Heart left ventricle (tissue), 16 donors: ENCODE measurements around the gene ZNF253. TPM values are rescaled to one million over a fixed set of nuclear protein-coding genes. Genes with fewer than 3 reads are reported as not detected.

Experiments used
- ATAC-seq, 4 donors: fragments of 200-7000 bp; cut with Tn5 transposase; one replicate each; pipeline ENCODE4 v1.9.1; 2020 to 2022; ENCODE audit warnings: moderate library complexity in 4 of 4, mild to moderate bottlenecking in 3 of 4, moderate number of reproducible peaks in 1 of 4
- DNase-seq, 5 donors: peaks; one replicate each; pipeline ENCODE4 v3.0.0-alpha.2; 2020
- H3K27ac ChIP-seq, 12 donors: fragments of 200-600 bp; sonication (generic) in 4 of 12; one replicate each; pipeline versions ENCODE4 v1.5.0 to v1.8.0; 2016 to 2022; ENCODE audit warnings: mild to moderate bottlenecking in 2 of 12
- H3K27me3 ChIP-seq, 9 donors: fragments of 200-600 bp; sonication (generic) in 2 of 9; one replicate each; pipeline versions ENCODE4 v1.5.1 to v1.8.0; 2016 to 2022; ENCODE audit warnings: mild to moderate bottlenecking in 3 of 9
- H3K36me3 ChIP-seq, 9 donors: fragments of 200-600 bp; sonication (generic) in 2 of 9; one replicate each; pipeline versions ENCODE4 v1.5.0 to v1.8.0; 2018 to 2022; ENCODE audit warnings: mild to moderate bottlenecking in 2 of 9
- H3K4me1 ChIP-seq, 12 donors: fragments of 200-600 bp; sonication (generic) in 4 of 12; one replicate each; pipeline versions ENCODE4 v1.5.0 to v1.8.0; 2016 to 2022; ENCODE audit warnings: mild to moderate bottlenecking in 3 of 12
- H3K4me3 ChIP-seq, 12 donors: fragments of 200-600 bp; sonication (generic) in 4 of 12; one replicate each; pipeline versions ENCODE4 v1.5.0 to v1.8.0; 2017 to 2022; ENCODE audit warnings: mild to moderate bottlenecking in 9 of 12, moderate library complexity in 4 of 12
- H3K9me3 ChIP-seq, 12 donors: fragments of 200-600 bp; sonication (generic) in 4 of 12; one replicate each; pipeline versions ENCODE4 v1.5.0 to v1.8.0; 2016 to 2022; ENCODE audit warnings: mild to moderate bottlenecking in 1 of 12
- POLR2A ChIP-seq, 2 donors: fragments of 450-650 bp; IDR thresholded peaks; one replicate each; pipeline ENCODE4 v1.6.1; 2017; ENCODE audit warnings: antibody characterized with exemption in 2 of 2, mild to moderate bottlenecking in 2 of 2, moderate library complexity in 2 of 2
- WGBS, 4 donors: extraction: QIAGEN DNeasy Blood & Tissue Kit in 2 of 4; methylation state at CpG; one replicate each; pipeline versions ENCODE4 v1.1.5 to v1.1.7; 2013 to 2018; 5-methylcytosine and 5-hydroxymethylcytosine counted together
- intact Hi-C, 10 donors: fragments of 100-400 bp; cut with DNase I; formaldehyde crosslinking; loops; one replicate each; pipeline versions ENCODE4 v1.11.1 to v1.14.2; 2022
- polyA plus RNA-seq, 2 donors: library from polyadenylated mRNA; stranded (reverse); fragments of 200-250 nt; gene quantifications; one replicate each; pipeline ENCODE4 v1.2.3, GENCODE V29; 2013
- total RNA-seq, 9 donors: library from RNA; depleted of rRNA in 2 of 9; stranded (reverse); fragments of >200 nt in 2 of 9; fragmentation: NEBNext Ultra II Directional in 3 of 9; extraction: Animal tissue kit (Norgen Biotek cat#: 25700) in 3 of 9; gene quantifications; one replicate each; pipeline versions ENCODE4 v1.1.0 to v1.2.4, GENCODE V29; 2016 to 2023
- TF ChIP-seq, protein P1 (sequence below), 12 donors: fragments of 200-600 bp; sonication (generic) in 4 of 12; IDR thresholded peaks; one replicate each; pipeline versions ENCODE4 v1.5.0 to v1.8.0; 2018 to 2022; ENCODE audit warnings: antibody characterized with exemption in 12 of 12, mild to moderate bottlenecking in 5 of 12
- donor health status: ischemic (EF 13 %, LVEDD 7.1; RV severe dilation, severe dysfunction).
- donor health status: healthy with polysubstance abuse.
- donor health status: DM: no; HTN: yes; CAD: no.
- donor health status: DM: no; HTN: no; CAD: no.
- donor health status: ischemic (EF 25% LVEDD 6.9; RV normal size, moderate dysfunction).
- donor health status: ischemic (EF 25% LVEDD 5.7; RV mildly dilated, moderate dysfunction).
- donor health status: healthy.
- donor health status: DM: yes; HTN: yes; CAD: no.
- donor health status: ischemic (EF 35%, LVEDD 5.7; RV mildly dilated, moderate dysfunction).
- donor health status: nonischemic (EF 11% LVEDD 7.7; RV severe dilation, severe dysfunction).
- donor health status: DM: yes; HTN: yes; CAD: no.
- donor health status: PGD.
- donor health status: ischemic (EF 29% LVEDD 5.4; RV normal size, mild dysfunction).
- donor health status: nonischemic (EF 23%, LVEDD 6.1; RV moderate dilation, normal function).

The ZNF253 gene
- total and polyA plus RNA-seq, 11 donors, result 3.8 to 16.6 (median 7.7) TPM

DNA sequence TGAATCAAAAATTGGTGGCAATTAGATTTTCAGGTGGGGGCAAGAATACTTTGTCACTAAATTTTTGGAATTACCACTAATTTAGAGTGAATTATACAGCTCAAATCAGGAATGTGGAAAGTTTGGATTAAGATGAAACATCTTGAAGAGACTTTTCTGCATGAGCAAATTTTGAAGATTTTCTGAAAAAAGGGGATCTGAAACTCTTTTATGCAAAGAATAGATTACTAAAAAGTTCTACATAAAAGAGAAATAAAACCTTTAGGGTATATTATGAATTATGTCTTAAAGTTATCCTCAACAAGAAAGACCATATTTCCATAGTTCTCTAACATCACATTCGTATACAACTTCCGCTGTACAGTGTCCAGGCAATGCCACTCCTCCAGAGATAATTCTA lies 71.7 kb downstream of the ZNF253 start:
- ATAC-seq (no peak), DNase-seq (no peak)
- WGBS, 4 donors, result 94 to 99% (median 97%) methylated on average over 2 of the region's 2 CpGs

GRCh38 chr19:19938449-19938848 lies 72.8 kb downstream of the ZNF253 start:
- H3K4me1 ChIP-seq, result no peaks in the 10 kb centered on the region
- peaks cover 0 to 83% (median 24%) of the 10 kb centered on the region in 12 donors for H3K9me3 ChIP-seq
- H3K27me3 ChIP-seq, result no peaks in the 10 kb centered on the region
- H3K27ac ChIP-seq, result no peak overlapping the region
- 26 to 31% (median 29%) methylated on average over 2 of the region's 2 CpGs for WGBS, 4 donors
- H3K4me3 ChIP-seq, result no peak overlapping the region
- intact Hi-C loops, result loop anchor here in 2 of 10 donors (10.0 kb wide), 1 partner anchor 404 kb away; the partner anchor contains the start of gene CILP2 (in 2 of the 2)
- DNase-seq, result no peak
- peaks cover 0 to 14% (median 5%) of the 10 kb centered on the region in 9 donors for H3K36me3 ChIP-seq
- TF ChIP-seq, protein P1, sequence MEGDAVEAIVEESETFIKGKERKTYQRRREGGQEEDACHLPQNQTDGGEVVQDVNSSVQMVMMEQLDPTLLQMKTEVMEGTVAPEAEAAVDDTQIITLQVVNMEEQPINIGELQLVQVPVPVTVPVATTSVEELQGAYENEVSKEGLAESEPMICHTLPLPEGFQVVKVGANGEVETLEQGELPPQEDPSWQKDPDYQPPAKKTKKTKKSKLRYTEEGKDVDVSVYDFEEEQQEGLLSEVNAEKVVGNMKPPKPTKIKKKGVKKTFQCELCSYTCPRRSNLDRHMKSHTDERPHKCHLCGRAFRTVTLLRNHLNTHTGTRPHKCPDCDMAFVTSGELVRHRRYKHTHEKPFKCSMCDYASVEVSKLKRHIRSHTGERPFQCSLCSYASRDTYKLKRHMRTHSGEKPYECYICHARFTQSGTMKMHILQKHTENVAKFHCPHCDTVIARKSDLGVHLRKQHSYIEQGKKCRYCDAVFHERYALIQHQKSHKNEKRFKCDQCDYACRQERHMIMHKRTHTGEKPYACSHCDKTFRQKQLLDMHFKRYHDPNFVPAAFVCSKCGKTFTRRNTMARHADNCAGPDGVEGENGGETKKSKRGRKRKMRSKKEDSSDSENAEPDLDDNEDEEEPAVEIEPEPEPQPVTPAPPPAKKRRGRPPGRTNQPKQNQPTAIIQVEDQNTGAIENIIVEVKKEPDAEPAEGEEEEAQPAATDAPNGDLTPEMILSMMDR (IDR thresholded peaks at IDR 0.05), result no peak
- TF ChIP-seq POLR2A (IDR thresholded peaks at IDR 0.05), result no peak
- ATAC-seq, result no peak

More for the DNA sequence above, 71.7 kb downstream of the ZNF253 start:
- TF ChIP-seq, protein P1 (IDR thresholded peaks at IDR 0.05), result no peak
- no peak for TF ChIP-seq POLR2A (IDR thresholded peaks at IDR 0.05)
- intact Hi-C loops, result loop anchor here in 2 of 10 donors (10.0 kb wide), 1 partner anchor 403 kb away; the partner anchor contains the start of gene CILP2 (in 2 of the 2)
- Histone ChIP-seq H3K4me3 (no peak overlapping the region), H3K27me3 (no peaks in the 10 kb centered on the region), H3K36me3 (peaks cover 0 to 19% (median 9%) of the 10 kb centered on the region in 9 donors), H3K4me1 (no peaks in the 10 kb centered on the region), H3K9me3 (peaks cover 0 to 94% (median 31%) of the 10 kb centered on the region in 12 donors), H3K27ac (no peak overlapping the region)

GRCh38 chr19:19943848-19944582 lies 78.3 kb downstream of the ZNF253 start:
- no peaks in the 10 kb centered on the region for H3K36me3 ChIP-seq
- no peak for DNase-seq
- H3K4me3 ChIP-seq, result no peak overlapping the region
- 73 to 83% (median 80%) methylated on average over 8 of the region's 8 CpGs for WGBS, 4 donors
- no peaks in the 10 kb centered on the region for H3K4me1 ChIP-seq
- no peak for ATAC-seq
- peaks cover 0 to 28% (median 0%) of the 10 kb centered on the region in 12 donors for H3K9me3 ChIP-seq
- intact Hi-C loops, result no loop called here
- H3K27ac ChIP-seq, result no peak overlapping the region
- TF ChIP-seq, protein P1 (IDR thresholded peaks at IDR 0.05), result no peak
- no peak for TF ChIP-seq POLR2A (IDR thresholded peaks at IDR 0.05)
- H3K27me3 ChIP-seq, result peaks cover 0 to 10% (median 0%) of the 10 kb centered on the region in 9 donors

Other genes with a start within 250 kb of the ZNF253 start
- gene PBX4, start 247.2 kb upstream of the ZNF253 start, total RNA-seq, result under 1 TPM in 2 of 9 donors, not detected in 7; 0.43 to 0.69 TPM
- under 1 TPM in 1 of 2 donors, not detected in 1; 0.53 TPM for gene PBX4, start 247.2 kb upstream of the ZNF253 start, polyA plus RNA-seq
- 1 to 10 TPM in 2 of 9 donors, under 1 TPM in 6, not detected in 1; 0.24 to 6.1 (median 0.74) TPM for gene LPAR2, start 237.7 kb upstream of the ZNF253 start, total RNA-seq
- gene LPAR2, start 237.7 kb upstream of the ZNF253 start, polyA plus RNA-seq, result 1 to 10 TPM in 1 of 2 donors, under 1 TPM in 1; 0.46 to 1.6 TPM
- 10 to 100 TPM in 2 of 9 donors, 1 to 10 TPM in 7; 1.1 to 21.7 (median 2.5) TPM for gene GMIP, start 222.2 kb upstream of the ZNF253 start, total RNA-seq
- gene GMIP, start 222.2 kb upstream of the ZNF253 start, polyA plus RNA-seq, result 1 to 10 TPM; 2.1 TPM
- 10 to 100 TPM; 15.7 to 65.8 (median 23.1) TPM for gene ATP13A1, start 202.2 kb upstream of the ZNF253 start, total RNA-seq
- gene ATP13A1, start 202.2 kb upstream of the ZNF253 start, polyA plus RNA-seq, result 10 to 100 TPM; 16.1 to 22.0 TPM
- gene ZNF101, start 197.0 kb upstream of the ZNF253 start, total RNA-seq, result 1 to 10 TPM; 1.5 to 6.8 (median 3.4) TPM
- 1 to 10 TPM; 3.4 to 3.7 TPM for gene ZNF101, start 197.0 kb upstream of the ZNF253 start, polyA plus RNA-seq
- 1 to 10 TPM; 2.9 to 7.9 (median 3.6) TPM for gene ZNF14, start 132.8 kb upstream of the ZNF253 start, total RNA-seq
- gene ZNF14, start 132.8 kb upstream of the ZNF253 start, polyA plus RNA-seq, result 1 to 10 TPM; 2.3 to 3.1 TPM
- gene ZNF506, start 44.1 kb upstream of the ZNF253 start, total RNA-seq, result 10 to 100 TPM in 8 of 9 donors, 1 to 10 TPM in 1; 9.0 to 20.2 (median 11.6) TPM
- gene ZNF506, start 44.1 kb upstream of the ZNF253 start, polyA plus RNA-seq, result 1 to 10 TPM; 5.0 to 6.5 TPM
- gene ZNF93, start 35.1 kb downstream of the ZNF253 start, total RNA-seq, result 1 to 10 TPM; 1.0 to 4.6 (median 2.3) TPM
- gene ZNF93, start 35.1 kb downstream of the ZNF253 start, polyA plus RNA-seq, result 1 to 10 TPM; 1.1 to 3.7 TPM
- gene ZNF682, start 173.6 kb downstream of the ZNF253 start, total RNA-seq, result 1 to 10 TPM; 3.3 to 6.8 (median 5.5) TPM
- 10 to 100 TPM in 1 of 2 donors, 1 to 10 TPM in 1; 3.8 to 10.2 TPM for gene ZNF682, start 173.6 kb downstream of the ZNF253 start, polyA plus RNA-seq
- 1 to 10 TPM in 3 of 9 donors, under 1 TPM in 6; 0.25 to 2.6 (median 0.54) TPM for gene ZNF90, start 212.1 kb downstream of the ZNF253 start, total RNA-seq
- under 1 TPM; 0.57 to 0.99 TPM for gene ZNF90, start 212.1 kb downstream of the ZNF253 start, polyA plus RNA-seq